H1 (cell line): ENCODE results near the gene HDAC6. TPM values are rescaled to one million over a fixed set of nuclear protein-coding genes. Genes with fewer than 3 reads are reported as not detected.

Source experiments
- CTCF ChIA-PET: fragments of 300-600 bp; sonication (Branson Sonifier 250); formaldehyde crosslinking; loops from one replicate; lab custom pipeline; 2021; ENCODE audit not compliant: partially characterized antibody; lab: Charles Lee
- POLR2A ChIA-PET: fragments of 300-600 bp; sonication (Branson Sonifier 250); formaldehyde crosslinking; loops from one replicate; lab custom pipeline; 2021; ENCODE audit warnings: inconsistent platforms; ENCODE audit not compliant: partially characterized antibody; lab: Charles Lee
- DNase-seq, 2 experiments: peaks; one replicate each; pipeline versions ENCODE4 v3.0.0 to v3.0.0-alpha.2; 2010 to 2022; ENCODE audit warnings: low spot score in 2 of 2, low read depth in 1 of 2, mixed read lengths in 1 of 2
- FAIRE-seq: peaks from 2 replicates; lab custom pipeline; 2011; peaks lifted over from hg19 to GRCh38; lab: Jason Lieb, UNC
- H2AFZ ChIP-seq: 2 replicates; pipeline ENCODE4 v1.8.1; 2012; ENCODE audit warnings: low read length, inconsistent platforms
- H2AK5ac ChIP-seq: 2 replicates; pipeline ENCODE4 v1.6.1; 2013; ENCODE audit warnings: low read depth, low read length
- H2BK120ac ChIP-seq: replicated peaks from 2 replicates; pipeline ENCODE3; 2013; ENCODE audit warnings: low read depth, low read length, inconsistent platforms
- H2BK12ac ChIP-seq: 2 replicates; pipeline ENCODE4 v1.6.1; 2013; ENCODE audit warnings: low read depth, low read length
- H2BK15ac ChIP-seq: 2 replicates; pipeline ENCODE4 v1.6.1; 2013; ENCODE audit warnings: low read length
- H2BK20ac ChIP-seq: 2 replicates; pipeline ENCODE4 v1.6.1; 2013; ENCODE audit warnings: low read length
- H2BK5ac ChIP-seq: 2 replicates; pipeline ENCODE4 v1.6.1; 2013; ENCODE audit warnings: low read depth, low read length
- H3K14ac ChIP-seq: 2 replicates; pipeline ENCODE4 v1.6.1; 2013; ENCODE audit warnings: inconsistent platforms; ENCODE audit not compliant: insufficient read length
- H3K18ac ChIP-seq: 2 replicates; pipeline ENCODE4 v1.6.1; 2013; ENCODE audit warnings: low read length; ENCODE audit errors: extremely low read depth
- H3K23ac ChIP-seq: 2 replicates; pipeline ENCODE4 v1.6.1; 2013; ENCODE audit warnings: inconsistent platforms; ENCODE audit not compliant: insufficient read length
- H3K23me2 ChIP-seq: 2 replicates; pipeline ENCODE4 v1.6.1; 2013; ENCODE audit warnings: low read depth, low read length
- H3K27ac ChIP-seq: 2 replicates; pipeline ENCODE4 v1.6.1; 2011; ENCODE audit warnings: low read depth, low read length, inconsistent platforms
- H3K27me3 ChIP-seq, 4 experiments: replicated peaks in 1 of 4; 1 replicate in 1 of 4; 2 replicates in 3 of 4; pipeline versions ENCODE4 v1.6.1 to v1.8.1; 2011 to 2013; ENCODE audit warnings: low read length in 3 of 4, mild to moderate bottlenecking in 3 of 4, inconsistent platforms in 2 of 4, mixed read lengths in 2 of 4, moderate library complexity in 1 of 4; ENCODE audit not compliant: control insufficient read depth in 3 of 4, insufficient read depth in 3 of 4; ENCODE audit errors: extremely low read depth in 1 of 4
- H3K36me3 ChIP-seq, 4 experiments: 2 replicates each; pipeline versions ENCODE4 v1.6.1 to v1.8.1; 2011 to 2013; ENCODE audit warnings: mild to moderate bottlenecking in 4 of 4, low read length in 3 of 4, moderate library complexity in 2 of 4, control low read depth in 1 of 4, inconsistent platforms in 1 of 4; ENCODE audit not compliant: insufficient read depth in 4 of 4, control insufficient read depth in 2 of 4
- H3K4ac ChIP-seq: replicated peaks from 2 replicates; pipeline ENCODE3; 2013; ENCODE audit warnings: low read length, low read depth, mixed read lengths, inconsistent platforms; ENCODE audit not compliant: insufficient read length
- H3K4me1 ChIP-seq, 4 experiments: replicated peaks in 1 of 4; 1 replicate in 1 of 4; 2 replicates in 3 of 4; pipeline versions ENCODE4 v1.6.1 to v1.8.1; 2011 to 2013; ENCODE audit warnings: low read length in 3 of 4, inconsistent platforms in 2 of 4, mixed read lengths in 1 of 4; ENCODE audit not compliant: insufficient read depth in 4 of 4, control insufficient read depth in 3 of 4
- H3K4me2 ChIP-seq, 2 experiments: 2 replicates each; pipeline versions ENCODE4 v1.6.1 to v1.8.1; 2011 to 2013; ENCODE audit warnings: low read depth in 2 of 2, low read length in 2 of 2, control low read depth in 1 of 2, inconsistent platforms in 1 of 2, mild to moderate bottlenecking in 1 of 2; ENCODE audit not compliant: insufficient read depth in 1 of 2
- H3K4me3 ChIP-seq, 4 experiments: fragments of 200-600, 300-600 bp in 1 of 4; sonication (generic), shearing (Covaris generic), sonication (Bioruptor Twin) in 1 of 4; 2 replicates each; pipeline versions ENCODE4 v1.5.1 to v1.8.1; 2011 to 2016; ENCODE audit warnings: low read length in 4 of 4, low read depth in 3 of 4, control low read depth in 2 of 4, inconsistent platforms in 2 of 4, mild to moderate bottlenecking in 2 of 4, mixed read lengths in 1 of 4, moderate library complexity in 1 of 4; ENCODE audit not compliant: insufficient read depth in 2 of 4; ENCODE audit errors: extremely low read depth in 1 of 4
- H3K56ac ChIP-seq: replicated peaks from 2 replicates; pipeline ENCODE3; 2013; ENCODE audit warnings: low read depth, mild to moderate bottlenecking, mixed read lengths, low read length, inconsistent platforms; ENCODE audit not compliant: insufficient read length
- H3K79me1 ChIP-seq: 2 replicates; pipeline ENCODE4 v1.6.1; 2013; ENCODE audit warnings: low read depth, low read length, control low read depth
- H3K79me2 ChIP-seq, 2 experiments: 2 replicates each; pipeline versions ENCODE4 v1.6.1 to v1.8.1; 2012 to 2013; ENCODE audit warnings: low read length in 2 of 2, mild to moderate bottlenecking in 2 of 2, inconsistent platforms in 1 of 2; ENCODE audit not compliant: insufficient read depth in 2 of 2, control insufficient read depth in 1 of 2
- H3K9ac ChIP-seq, 4 experiments: replicated peaks in 1 of 4; 1 replicate in 1 of 4; 2 replicates in 3 of 4; pipeline versions ENCODE4 v1.6.1 to v1.8.1; 2011 to 2013; ENCODE audit warnings: low read depth in 3 of 4, low read length in 3 of 4, control low read depth in 2 of 4, mild to moderate bottlenecking in 2 of 4, moderate library complexity in 2 of 4, inconsistent platforms in 1 of 4; ENCODE audit errors: extremely low read depth in 1 of 4
- H3K9me3 ChIP-seq, 2 experiments: 2 replicates each; pipeline versions ENCODE4 v1.6.1 to v1.8.1; 2012 to 2013; ENCODE audit warnings: mild to moderate bottlenecking in 2 of 2, moderate library complexity in 2 of 2, control low read depth in 1 of 2, inconsistent platforms in 1 of 2, low read depth in 1 of 2, low read length in 1 of 2, mixed read lengths in 1 of 2; ENCODE audit not compliant: insufficient read depth in 2 of 2
- H4K20me1 ChIP-seq, 2 experiments: replicated peaks in 1 of 2; 2 replicates each; pipeline versions ENCODE3 to v1.8.1; 2011 to 2013; ENCODE audit warnings: inconsistent platforms in 2 of 2, low read length in 2 of 2, mild to moderate bottlenecking in 1 of 2; ENCODE audit not compliant: insufficient read depth in 2 of 2, control insufficient read depth in 1 of 2
- H4K5ac ChIP-seq: 2 replicates; pipeline ENCODE4 v1.6.1; 2013; ENCODE audit warnings: low read length, low read depth, mixed read lengths, inconsistent platforms; ENCODE audit not compliant: insufficient read length
- H4K8ac ChIP-seq: 2 replicates; pipeline ENCODE4 v1.8.0; 2013; ENCODE audit warnings: mild to moderate bottlenecking, moderate library complexity, low read length, inconsistent platforms; ENCODE audit not compliant: insufficient read depth; ENCODE audit errors: extremely low read depth
- H4K91ac ChIP-seq: replicated peaks from 2 replicates; pipeline ENCODE3; 2013; ENCODE audit warnings: low read length, mixed read lengths, inconsistent platforms; ENCODE audit not compliant: insufficient read length
- CTBP2 ChIP-seq: IDR thresholded peaks from 2 replicates; pipeline ENCODE4 v1.7.0; 2011; ENCODE audit warnings: borderline replicate concordance, mild to moderate bottlenecking, moderate library complexity, mixed read lengths, low read length; ENCODE audit not compliant: insufficient read depth, insufficient read length
- HDAC2 ChIP-seq, 2 experiments: fragments of 300-600 bp in 1 of 2; sonication (generic) in 1 of 2; IDR thresholded peaks; 2 replicates each; pipeline ENCODE4 v1.6.1; 2011 to 2012; ENCODE audit warnings: low read depth in 2 of 2, low read length in 2 of 2, mild to moderate bottlenecking in 2 of 2, moderate library complexity in 2 of 2, borderline replicate concordance in 1 of 2, inconsistent platforms in 1 of 2
- WGBS, 2 experiments: shearing (Covaris generic) in 1 of 2; methylation state at CpG; one replicate each; pipeline versions ENCODE4 v1.1.6 to v1.1.7; 2013 to 2015; ENCODE audit warnings: low lambda C conversion rate in 2 of 2, mixed read lengths in 2 of 2, inconsistent platforms in 1 of 2, low coverage in 1 of 2, missing lambda C conversion rate in 1 of 2; ENCODE audit not compliant: insufficient replicate concordance in 2 of 2, insufficient coverage in 1 of 2, insufficient read length in 1 of 2; ENCODE audit errors: extremely low coverage in 1 of 2, missing lambda C conversion rate in 1 of 2; 5-methylcytosine and 5-hydroxymethylcytosine counted together
- polyA plus RNA-seq, 7 experiments: library from polyadenylated mRNA; depleted of rRNA in 3 of 7; stranded (reverse) in 5 of 7; unstranded in 2 of 7; fragments of >200 nt in 5 of 7; fragments of 200-250 nt in 2 of 7; gene quantifications; 1 replicate in 5 of 7; 2 replicates in 1 of 7; 4 replicates in 1 of 7; pipeline versions ENCODE4 v1.2.1 to v1.2.3, GENCODE V29; 2011 to 2013; ENCODE audit warnings: missing spikeins in 2 of 7, mixed read lengths in 2 of 7
- total RNA-seq: library from RNA; stranded (reverse); fragmentation: NEBNext Ultra II Directional; extraction: Animal tissue kit (Norgen Biotek cat#: 25700); gene quantifications from 2 replicates; pipeline ENCODE4 v1.2.1, GENCODE V29; 2021
- TF ChIP-seq, protein P1 (sequence below): IDR thresholded peaks from 2 replicates; pipeline ENCODE4 v1.6.1; 2011; ENCODE audit warnings: low read depth, mild to moderate bottlenecking, low read length; ENCODE audit not compliant: insufficient read depth

The HDAC6 gene
- total and polyA plus RNA-seq, 2 of the 8 experiments (the other 6 are each of a cell fraction or from before 2014, with no cell fraction given) = 34.0 to 51.8 TPM

DNA sequence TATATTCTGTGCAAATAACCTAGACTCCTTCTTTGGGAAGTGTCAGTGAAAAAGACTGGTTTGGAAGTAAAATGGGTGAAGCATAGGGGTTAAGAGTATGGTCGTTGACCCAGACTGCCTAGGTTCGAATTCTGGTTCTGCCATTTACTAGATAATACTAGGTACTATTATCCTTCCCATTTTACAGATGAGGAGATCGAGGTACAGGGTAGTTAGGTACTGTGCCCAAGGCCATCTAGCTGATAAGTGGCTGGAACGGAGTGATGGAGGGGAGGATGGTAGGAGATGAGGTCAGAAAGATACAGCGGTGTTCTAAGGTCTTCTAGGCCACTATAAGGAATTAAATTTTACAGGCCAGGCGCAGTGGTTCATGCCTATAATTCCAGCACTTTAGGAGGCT, 29.3 kb upstream of the HDAC6 start:
- Histone ChIP-seq H3K4me2 (no peak overlapping the region), H4K5ac (no peak overlapping the region), H3K4ac (no peak overlapping the region), H3K23me2 (no peaks in the 10 kb centered on the region), H2BK15ac (no peak overlapping the region), H3K23ac (no peak overlapping the region), H3K4me3 (no peak overlapping the region), H3K56ac (no peak overlapping the region), H3K27ac (no peak overlapping the region), H4K91ac (no peak overlapping the region), H3K27me3 (no peaks in the 10 kb centered on the region), H3K4me1 (no peaks in the 10 kb centered on the region), H2BK12ac (no peak overlapping the region), H2BK20ac (no peak overlapping the region), H3K9ac (no peak overlapping the region), H2BK120ac (no peak overlapping the region), H2AFZ (no peak overlapping the region), H3K14ac (no peak overlapping the region), H2AK5ac (no peak overlapping the region), H3K79me1 (no peaks in the 10 kb centered on the region), H4K8ac (no peak overlapping the region), H2BK5ac (no peak overlapping the region), H3K79me2 (no peaks in the 10 kb centered on the region), H3K18ac (no peak overlapping the region), H3K9me3 (no peaks in the 10 kb centered on the region), H4K20me1 (no peaks in the 10 kb centered on the region), H3K36me3 (no peaks in the 10 kb centered on the region)
- ChIA-PET POLR2A (no interaction called here), CTCF (no interaction called here)
- WGBS, 2 experiments = 97% methylated on average over 5 of the region's 6 CpGs; no CpG with 5 or more reads in 1 of the 2 experiments
- TF ChIP-seq HDAC2 (IDR thresholded peaks at IDR 0.05; ENCODE audit: borderline replicate concordance in 1 of 2, low read depth in 2 of 2, low read length in 2 of 2) = no peak
- TF ChIP-seq CTBP2 = no peak
- TF ChIP-seq, protein P1, sequence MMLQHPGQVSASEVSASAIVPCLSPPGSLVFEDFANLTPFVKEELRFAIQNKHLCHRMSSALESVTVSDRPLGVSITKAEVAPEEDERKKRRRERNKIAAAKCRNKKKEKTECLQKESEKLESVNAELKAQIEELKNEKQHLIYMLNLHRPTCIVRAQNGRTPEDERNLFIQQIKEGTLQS = no peak
- no peak for FAIRE-seq
- no peak for DNase-seq
